IMR-90 (cell line): ENCODE data around the gene SLTM. TPM values are rescaled to one million over a fixed set of nuclear protein-coding genes. Genes with fewer than 3 reads are reported as not detected.
A peak's percentile ranks its signal among the peaks of the same experiment; 100 is the strongest.

ENCODE experiments used
- ATAC-seq: fragments of 200-7000 bp; cut with Tn5 transposase; 2 replicates; pipeline ENCODE4 v1.9.1; 2020; ENCODE audit warnings: low read depth, mild to moderate bottlenecking, moderate library complexity
- BruUV-seq: library from RNA; stranded (reverse); fragments of 400-500 nt; replicated peaks from 2 replicates; lab custom pipeline; 2021; lab: Mats Ljungman, UMichigan
- CTCF ChIA-PET: fragments of 300-600 bp; formaldehyde crosslinking; extraction: SDS; loops from one replicate; lab custom pipeline; 2021; ENCODE audit warnings: antibody characterized with exemption; lab: Yijun Ruan, JAX
- POLR2A ChIA-PET: fragments of 300-600 bp; sonication (Branson Sonifier 250); formaldehyde crosslinking; loops from one replicate; lab custom pipeline; 2022; ENCODE audit warnings: antibody characterized with exemption; ENCODE audit not compliant: unreplicated experiment; lab: Charles Lee
- DNase-seq: peaks from one replicate; pipeline ENCODE4 v3.0.0; 2013
- H2AFZ ChIP-seq: replicated peaks from 2 replicates; pipeline ENCODE3; 2013; ENCODE audit warnings: low read length, mild to moderate bottlenecking; ENCODE audit not compliant: poor library complexity
- H2AK5ac ChIP-seq: 2 replicates; pipeline ENCODE4 v1.6.1; 2013; ENCODE audit warnings: low read depth, low read length, inconsistent platforms
- H2AK9ac ChIP-seq: replicated peaks from 2 replicates; pipeline ENCODE3; 2013; ENCODE audit warnings: mild to moderate bottlenecking, low read depth, low read length, moderate library complexity; ENCODE audit not compliant: poor library complexity
- H2BK120ac ChIP-seq: 2 replicates; pipeline ENCODE4 v1.6.1; 2013; ENCODE audit warnings: low read depth, low read length, inconsistent platforms
- H2BK15ac ChIP-seq: 3 replicates; pipeline ENCODE4 v1.6.1; 2013; ENCODE audit warnings: low read depth, low read length, inconsistent platforms
- H2BK20ac ChIP-seq: 2 replicates; pipeline ENCODE4 v1.6.1; 2013; ENCODE audit warnings: low read depth, mild to moderate bottlenecking, inconsistent platforms, low read length, moderate library complexity
- H2BK5ac ChIP-seq: 2 replicates; pipeline ENCODE4 v1.6.1; 2013; ENCODE audit warnings: mild to moderate bottlenecking, low read depth, low read length, inconsistent platforms; ENCODE audit not compliant: poor library complexity, severe bottlenecking
- H3K14ac ChIP-seq: replicated peaks from 2 replicates; pipeline ENCODE4 v1.6.1; 2013; ENCODE audit warnings: low read depth, low read length, inconsistent platforms
- H3K18ac ChIP-seq: 2 replicates; pipeline ENCODE4 v1.6.1; 2013; ENCODE audit warnings: low read depth, low read length, control low read depth
- H3K23ac ChIP-seq: 2 replicates; pipeline ENCODE4 v1.6.1; 2013; ENCODE audit warnings: low read depth, low read length, inconsistent platforms
- H3K27ac ChIP-seq: 2 replicates; pipeline ENCODE4 v1.5.1; 2013; ENCODE audit warnings: mild to moderate bottlenecking, control low read depth, low read length; ENCODE audit not compliant: insufficient read depth
- H3K27me3 ChIP-seq: 2 replicates; pipeline ENCODE4 v1.6.1; 2013; ENCODE audit warnings: low read length; ENCODE audit not compliant: control insufficient read depth, insufficient read depth
- H3K36me3 ChIP-seq: 2 replicates; pipeline ENCODE4 v1.6.1; 2013; ENCODE audit warnings: low read length, mixed read lengths; ENCODE audit not compliant: control insufficient read depth, insufficient read depth
- H3K4ac ChIP-seq: 2 replicates; pipeline ENCODE4 v1.6.1; 2013; ENCODE audit warnings: low read depth, low read length, inconsistent platforms
- H3K4me1 ChIP-seq: 2 replicates; pipeline ENCODE4 v1.6.1; 2013; ENCODE audit warnings: low read length, mixed read lengths; ENCODE audit not compliant: control insufficient read depth, insufficient read depth
- H3K4me2 ChIP-seq: 2 replicates; pipeline ENCODE4 v1.6.1; 2013; ENCODE audit warnings: low read depth, mild to moderate bottlenecking, control low read depth, low read length, moderate library complexity
- H3K4me3 ChIP-seq: 2 replicates; pipeline ENCODE4 v1.5.1; 2013; ENCODE audit warnings: low read depth, mild to moderate bottlenecking, control low read depth, low read length, moderate library complexity; ENCODE audit not compliant: insufficient read depth
- H3K56ac ChIP-seq: 2 replicates; pipeline ENCODE4 v1.6.1; 2013; ENCODE audit warnings: low read length, inconsistent platforms; ENCODE audit not compliant: insufficient read depth; ENCODE audit errors: extremely low read depth
- H3K79me1 ChIP-seq, 2 experiments: 2 replicates each; pipeline ENCODE4 v1.6.1; 2013; ENCODE audit warnings: low read length in 2 of 2, inconsistent platforms in 1 of 2, low read depth in 1 of 2
- H3K9ac ChIP-seq: 2 replicates; pipeline ENCODE4 v1.6.1; 2013; ENCODE audit warnings: low read depth, low read length, control low read depth
- H3K9me1 ChIP-seq: 2 replicates; pipeline ENCODE4 v1.6.1; 2013; ENCODE audit warnings: low read length, inconsistent platforms; ENCODE audit not compliant: insufficient read depth
- H3K9me3 ChIP-seq: 2 replicates; pipeline ENCODE4 v1.6.1; 2013; ENCODE audit warnings: low read length; ENCODE audit not compliant: control insufficient read depth, insufficient read depth
- H4K20me1 ChIP-seq: 2 replicates; pipeline ENCODE4 v1.6.1; 2013; ENCODE audit warnings: low read length, inconsistent platforms; ENCODE audit not compliant: insufficient read depth
- H4K5ac ChIP-seq: 2 replicates; pipeline ENCODE4 v1.6.1; 2013; ENCODE audit warnings: mild to moderate bottlenecking, low read depth, low read length, control low read depth
- H4K8ac ChIP-seq, 2 experiments: 2 replicates each; pipeline ENCODE4 v1.6.1; 2013; ENCODE audit warnings: low read depth in 2 of 2, low read length in 2 of 2, control low read depth in 1 of 2, inconsistent platforms in 1 of 2
- H4K91ac ChIP-seq: 2 replicates; pipeline ENCODE4 v1.6.1; 2013; ENCODE audit warnings: low read depth, low read length, inconsistent platforms; ENCODE audit not compliant: insufficient read depth
- BHLHE40 ChIP-seq: fragments of 150-350 bp; IDR thresholded peaks from 2 replicates; pipeline ENCODE4 v1.6.1; 2016; ENCODE audit warnings: mild to moderate bottlenecking, low read depth, low read length
- CEBPB ChIP-seq: IDR thresholded peaks from 2 replicates; pipeline ENCODE4 v1.6.1; 2012; ENCODE audit warnings: low read depth, low read length, improper control_type of control experiment
- ELK1 ChIP-seq: fragments of 150-350 bp; IDR thresholded peaks from 2 replicates; pipeline ENCODE4 v1.6.1; 2016; ENCODE audit warnings: low read depth, mild to moderate bottlenecking, low read length, moderate library complexity, borderline replicate concordance
- FOS ChIP-seq: fragments of 150-350 bp; IDR thresholded peaks from 2 replicates; pipeline ENCODE4 v1.6.1; 2016; ENCODE audit warnings: low read depth, low read length
- MXI1 ChIP-seq: IDR thresholded peaks from 2 replicates; pipeline ENCODE4 v1.6.1; 2012; ENCODE audit warnings: low read depth, mild to moderate bottlenecking, low read length, moderate library complexity, borderline replicate concordance
- NFE2L2 ChIP-seq: fragments of 150-350 bp; IDR thresholded peaks from 2 replicates; pipeline ENCODE4 v1.6.1; 2016; ENCODE audit warnings: low read depth, mild to moderate bottlenecking, low read length
- USF2 ChIP-seq: fragments of 150-350 bp; IDR thresholded peaks from 2 replicates; pipeline ENCODE4 v1.6.1; 2017; ENCODE audit warnings: mild to moderate bottlenecking, antibody characterized with exemption, low read length, low read depth
- dilution Hi-C: fragments of 300-500 bp; cut with HindIII; formaldehyde crosslinking; loops from one replicate; pipeline ENCODE4 v1.14.3; 2018; ENCODE audit warnings: low sequenced_read_pairs; ENCODE audit not compliant: unreplicated experiment
- in situ Hi-C: fragments of 300-500 bp; cut with MboI; formaldehyde crosslinking; loops from 3 replicates; pipeline ENCODE4 v1.14.3; 2019; ENCODE audit warnings: low sequenced_read_pairs, inconsistent platforms, mixed read lengths
- intact Hi-C: fragments of 100-400 bp; cut with micrococcal nuclease; formaldehyde crosslinking; loops from 2 replicates; pipeline ENCODE4 v1.10.0; 2022
- polyA plus RNA-seq, 3 experiments: library from polyadenylated mRNA; depleted of rRNA; stranded (reverse); fragments of >200 nt; gene quantifications; 2 replicates each; pipeline ENCODE4 v1.2.3, GENCODE V29; 2012; ENCODE audit warnings: low replicate concordance in 1 of 3
- total RNA-seq: library from RNA; depleted of rRNA; stranded (reverse); fragments of >200 nt; gene quantifications from 2 replicates; pipeline ENCODE4 v1.2.3, GENCODE V29; 2012

SLTM gene
- total and polyA plus RNA-seq, 2 of the 4 experiments (the other 2 are of a cell fraction), result 36.0 to 57.6 TPM

- intact Hi-C loops, result loop anchor here (10.0 kb wide), 2 partner anchors 61 to 631 kb away; no protein-coding TSS in a partner anchor
- Histone ChIP-seq H2BK120ac (no peak overlapping the region), H2BK15ac (no peak overlapping the region), H3K27ac (no peak overlapping the region), H2BK5ac (no peak overlapping the region), H4K8ac (no peak overlapping the region), H4K20me1 (no peaks in the 10 kb centered on the region), H3K79me1 (no peaks in the 10 kb centered on the region), H2AK5ac (no peak overlapping the region), H2AK9ac (no peak overlapping the region), H3K18ac (no peak overlapping the region), H3K9ac (no peak overlapping the region), H4K5ac (no peak overlapping the region), H3K36me3 (peaks cover 8% of the 10 kb centered on the region), H3K56ac (no peak overlapping the region), H3K4ac (no peak overlapping the region), H3K14ac (no peak overlapping the region), H2BK20ac (no peak overlapping the region), H3K4me1 (no peaks in the 10 kb centered on the region), H2AFZ (no peak overlapping the region), H3K9me3 (no peaks in the 10 kb centered on the region), H3K27me3 (no peaks in the 10 kb centered on the region), H3K9me1 (no peaks in the 10 kb centered on the region), H4K91ac (no peak overlapping the region), H3K4me3 (no peak overlapping the region), H3K23ac (no peak overlapping the region), H3K4me2 (no peak overlapping the region)
- DNase-seq, result peak; percentile 70
- ATAC-seq, result no peak; the same call in 1 of the 2 replicates
- ChIA-PET POLR2A (no interaction called here), CTCF (no interaction called here)
- no TSS peak for BruUV-seq
- in situ Hi-C loops, result no loop called here
- no peak for TF ChIP-seq NFE2L2
- TF ChIP-seq MXI1, result no peak
- no peak for TF ChIP-seq BHLHE40
- TF ChIP-seq FOS, result no peak
- TF ChIP-seq USF2, result no peak
- no peak for TF ChIP-seq ELK1
- TF ChIP-seq CEBPB, result no peak
- dilution Hi-C loops, result no loop called here
Observed at GRCh38 chr15:58856086-58856485, 77.4 kb downstream of the SLTM start.
